OCI-LY1 (cell line): ENCODE data around the gene PAM16.

Experiments used
- H2AFZ ChIP-seq: fragments of 200-600 bp; sonication (generic), shearing (Covaris generic); 2 replicates; pipeline ENCODE4 v1.6.0; 2014; ENCODE audit warnings: antibody characterized with exemption, mild to moderate bottlenecking, low read length
- H3F3A ChIP-seq: fragments of 200-600 bp; sonication (generic), shearing (Covaris generic); 2 replicates; pipeline ENCODE4 v1.6.0; 2014; ENCODE audit warnings: mild to moderate bottlenecking, antibody characterized with exemption, low read length, moderate library complexity; ENCODE audit not compliant: insufficient read depth
- H3K27ac ChIP-seq: fragments of 200-600 bp; sonication (generic); 2 replicates; pipeline ENCODE4 v1.5.1; 2014; ENCODE audit warnings: low read length, mixed run types, mild to moderate bottlenecking, low read depth; ENCODE audit not compliant: poor library complexity, severe bottlenecking
- H3K27me3 ChIP-seq: fragments of 200-600 bp; sonication (generic); 2 replicates; pipeline ENCODE4 v1.6.0; 2014; ENCODE audit warnings: antibody characterized with exemption, mild to moderate bottlenecking, low read length, moderate library complexity; ENCODE audit not compliant: insufficient read depth
- H3K36me3 ChIP-seq: fragments of 200-600 bp; sonication (generic); 2 replicates; pipeline ENCODE4 v1.6.1; 2014; ENCODE audit warnings: mild to moderate bottlenecking, antibody characterized with exemption, low read length, moderate library complexity, mixed read lengths; ENCODE audit not compliant: insufficient read depth
- H3K4me1 ChIP-seq: fragments of 200-600 bp; sonication (generic); 2 replicates; pipeline ENCODE4 v1.5.1; 2014; ENCODE audit warnings: mild to moderate bottlenecking, low read length, moderate library complexity; ENCODE audit not compliant: insufficient read depth, severe bottlenecking
- H3K4me2 ChIP-seq: fragments of 200-600 bp; sonication (generic), shearing (Covaris generic); 2 replicates; pipeline ENCODE4 v1.6.1; 2014; ENCODE audit warnings: low read length
- H3K4me3 ChIP-seq: fragments of 200-600 bp; sonication (generic); 2 replicates; pipeline ENCODE4 v1.5.1; 2014; ENCODE audit warnings: low read length, low read depth, mild to moderate bottlenecking, mixed read lengths; ENCODE audit not compliant: poor library complexity, severe bottlenecking
- H3K79me2 ChIP-seq: fragments of 200-600 bp; shearing (Covaris generic); 2 replicates; pipeline ENCODE4 v1.6.1; 2016; ENCODE audit warnings: mixed run types, low read length, mixed read lengths; ENCODE audit not compliant: insufficient read depth
- H3K9ac ChIP-seq: fragments of 200-600 bp; sonication (generic), shearing (Covaris generic); 2 replicates; pipeline ENCODE4 v1.6.1; 2014; ENCODE audit warnings: mild to moderate bottlenecking, low read length, mixed read lengths
- H3K9me2 ChIP-seq: fragments of 200-600 bp; sonication (generic), shearing (Covaris generic); 2 replicates; pipeline ENCODE4 v1.6.1; 2014; ENCODE audit warnings: low read depth, mild to moderate bottlenecking, low read length, mixed read lengths
- H3K9me3 ChIP-seq: fragments of 200-600 bp; shearing (Covaris generic); 2 replicates; pipeline ENCODE4 v1.6.1; 2014; ENCODE audit warnings: low read length, mixed read lengths
- H4K20me1 ChIP-seq: fragments of 200-600 bp; sonication (generic), shearing (Covaris generic); 2 replicates; pipeline ENCODE4 v1.6.0; 2016; ENCODE audit warnings: mild to moderate bottlenecking, low read length; ENCODE audit not compliant: insufficient read depth
- CTCF ChIP-seq: fragments of 200-600 bp; sonication (generic), shearing (Covaris generic); IDR thresholded peaks from 2 replicates; pipeline ENCODE4 v1.5.1; 2017; ENCODE audit warnings: mild to moderate bottlenecking, antibody characterized with exemption, low read length, moderate library complexity, mixed read lengths
- EZH2 ChIP-seq: fragments of 200-600 bp; sonication (generic), shearing (Covaris generic); IDR thresholded peaks from 2 replicates; pipeline ENCODE4 v1.8.0; 2017; ENCODE audit warnings: borderline replicate concordance, mixed run types, mild to moderate bottlenecking, antibody characterized with exemption, low read length, moderate library complexity, mixed read lengths

The PAM16 gene

GRCh38 chr16:4328046-4328781 lies 22.9 kb downstream of the PAM16 start:
- no peak overlapping the region for H2AFZ ChIP-seq
- no peaks in the 10 kb centered on the region for H3K36me3 ChIP-seq
- no peaks in the 10 kb centered on the region for H3K9me3 ChIP-seq
- no peaks in the 10 kb centered on the region for H3F3A ChIP-seq
- no peaks in the 10 kb centered on the region for H3K79me2 ChIP-seq
- no peaks in the 10 kb centered on the region for H3K9me2 ChIP-seq
- H4K20me1 ChIP-seq, result no peaks in the 10 kb centered on the region
- TF ChIP-seq CTCF (peak; percentile 24), EZH2 (no peak)
- H3K4me3 ChIP-seq, result no peak overlapping the region
- H3K4me2 ChIP-seq, result peak overlapping the region; percentile 41; the same call in 1 of the 2 replicates
- no peak overlapping the region for H3K27ac ChIP-seq
- peaks cover 12% of the 10 kb centered on the region; the same call in 1 of the 2 replicates for H3K27me3 ChIP-seq
- peaks cover 5% of the 10 kb centered on the region for H3K4me1 ChIP-seq
- H3K9ac ChIP-seq, result no peak overlapping the region

GRCh38 chr16:4327386-4328045 lies 23.6 kb downstream of the PAM16 start:
- no peak overlapping the region for H3K9ac ChIP-seq
- no peak overlapping the region for H2AFZ ChIP-seq
- H4K20me1 ChIP-seq, result no peaks in the 10 kb centered on the region
- peaks cover 5% of the 10 kb centered on the region for H3K4me1 ChIP-seq
- no peak overlapping the region for H3K4me3 ChIP-seq
- H3K36me3 ChIP-seq, result no peaks in the 10 kb centered on the region
- TF ChIP-seq CTCF (no peak), EZH2 (no peak)
- H3K27me3 ChIP-seq, result peaks cover 12% of the 10 kb centered on the region; the same call in 1 of the 2 replicates
- no peaks in the 10 kb centered on the region for H3K9me3 ChIP-seq
- no peak overlapping the region for H3K27ac ChIP-seq
- H3K4me2 ChIP-seq, result peak overlapping the region; percentile 41; the same call in 1 of the 2 replicates
- H3K79me2 ChIP-seq, result no peaks in the 10 kb centered on the region
- no peaks in the 10 kb centered on the region for H3F3A ChIP-seq
- no peaks in the 10 kb centered on the region for H3K9me2 ChIP-seq

GRCh38 chr16:4325253-4325758 lies 25.8 kb downstream of the PAM16 start:
- H3K27ac ChIP-seq, result no peak overlapping the region
- H4K20me1 ChIP-seq, result no peaks in the 10 kb centered on the region
- H3K4me3 ChIP-seq, result no peak overlapping the region
- H3K9ac ChIP-seq, result no peak overlapping the region
- TF ChIP-seq EZH2, result no peak
- no peak for TF ChIP-seq CTCF
- no peaks in the 10 kb centered on the region for H3K9me3 ChIP-seq
- no peaks in the 10 kb centered on the region for H3F3A ChIP-seq
- H3K4me1 ChIP-seq, result peaks cover 5% of the 10 kb centered on the region
- H3K79me2 ChIP-seq, result no peaks in the 10 kb centered on the region
- peaks cover 7% of the 10 kb centered on the region; the same call in 1 of the 2 replicates for H3K27me3 ChIP-seq
- no peaks in the 10 kb centered on the region for H3K9me2 ChIP-seq
- no peak overlapping the region for H2AFZ ChIP-seq
- H3K36me3 ChIP-seq, result no peaks in the 10 kb centered on the region
- no peak overlapping the region for H3K4me2 ChIP-seq
